HG03558 (cell line): ENCODE measurements around the gene TSPAN33.
"Not testable (repeated sequence)": the region's sequence is repeated elsewhere in the genome, so short reads cannot be mapped to it uniquely, and the experiment has no call there.

Source experiments
- ATAC-seq: cut with Tn5 transposase; IDR thresholded peaks from one replicate; pipeline ENCODE4 v1.9.1; 2021; ENCODE audit warnings: moderate number of reproducible peaks; ENCODE audit not compliant: unreplicated experiment; ENCODE audit errors: extremely low read depth

The TSPAN33 gene

DNA sequence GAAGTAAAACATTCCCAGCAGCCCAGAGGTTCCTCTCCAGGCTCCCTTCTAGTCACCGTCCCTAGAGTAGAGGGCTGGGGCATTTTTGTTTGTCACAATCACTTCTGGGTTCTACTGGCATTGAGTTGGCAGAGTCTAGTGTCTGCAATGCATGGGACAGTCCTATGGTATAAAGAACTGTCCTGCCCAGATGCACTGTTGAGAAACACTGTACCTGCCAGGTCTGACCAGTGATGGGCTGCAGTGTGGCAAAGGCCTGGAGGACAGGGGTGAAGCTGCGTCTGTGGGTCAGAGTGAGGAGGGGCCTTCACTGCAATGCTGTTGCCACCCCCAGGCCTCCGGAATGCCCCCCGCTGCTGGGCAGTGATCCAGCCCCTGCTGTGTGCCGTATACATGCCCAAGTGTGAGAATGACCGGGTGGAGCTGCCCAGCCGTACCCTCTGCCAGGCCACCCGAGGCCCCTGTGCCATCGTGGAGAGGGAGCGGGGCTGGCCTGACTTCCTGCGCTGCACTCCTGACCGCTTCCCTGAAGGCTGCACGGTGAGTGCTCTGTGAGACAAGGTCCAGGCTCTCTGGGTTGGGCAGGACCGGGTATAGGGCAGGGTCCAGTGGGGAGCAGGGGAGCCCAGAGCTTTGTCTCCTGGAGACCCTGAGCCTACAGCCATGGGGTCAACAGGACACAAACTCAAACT is 58.7 kb downstream of the TSPAN33 start:
- no peak for ATAC-seq

DNA sequence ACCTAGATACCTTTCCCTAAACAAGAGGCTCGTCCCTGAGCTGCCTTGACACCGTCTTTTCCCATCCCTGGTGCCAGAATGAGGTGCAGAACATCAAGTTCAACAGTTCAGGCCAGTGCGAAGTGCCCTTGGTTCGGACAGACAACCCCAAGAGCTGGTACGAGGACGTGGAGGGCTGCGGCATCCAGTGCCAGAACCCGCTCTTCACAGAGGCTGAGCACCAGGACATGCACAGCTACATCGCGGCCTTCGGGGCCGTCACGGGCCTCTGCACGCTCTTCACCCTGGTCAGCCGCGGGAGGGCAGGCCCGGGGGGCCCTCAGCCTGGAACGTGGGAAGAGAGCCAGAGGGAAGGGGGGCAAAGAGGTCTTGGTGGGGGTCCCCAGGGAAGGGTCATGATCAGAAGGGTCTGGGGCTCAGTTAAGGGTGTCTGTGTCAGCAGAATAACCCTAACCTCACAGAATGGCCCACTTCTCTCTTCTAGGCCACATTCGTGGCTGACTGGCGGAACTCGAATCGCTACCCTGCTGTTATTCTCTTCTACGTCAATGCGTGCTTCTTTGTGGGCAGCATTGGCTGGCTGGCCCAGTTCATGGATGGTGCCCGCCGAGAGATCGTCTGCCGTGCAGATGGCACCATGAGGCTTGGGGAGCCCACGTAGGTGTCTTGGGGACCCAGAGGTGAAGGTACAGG is 60.8 kb downstream of the TSPAN33 start:
- no peak for ATAC-seq

DNA sequence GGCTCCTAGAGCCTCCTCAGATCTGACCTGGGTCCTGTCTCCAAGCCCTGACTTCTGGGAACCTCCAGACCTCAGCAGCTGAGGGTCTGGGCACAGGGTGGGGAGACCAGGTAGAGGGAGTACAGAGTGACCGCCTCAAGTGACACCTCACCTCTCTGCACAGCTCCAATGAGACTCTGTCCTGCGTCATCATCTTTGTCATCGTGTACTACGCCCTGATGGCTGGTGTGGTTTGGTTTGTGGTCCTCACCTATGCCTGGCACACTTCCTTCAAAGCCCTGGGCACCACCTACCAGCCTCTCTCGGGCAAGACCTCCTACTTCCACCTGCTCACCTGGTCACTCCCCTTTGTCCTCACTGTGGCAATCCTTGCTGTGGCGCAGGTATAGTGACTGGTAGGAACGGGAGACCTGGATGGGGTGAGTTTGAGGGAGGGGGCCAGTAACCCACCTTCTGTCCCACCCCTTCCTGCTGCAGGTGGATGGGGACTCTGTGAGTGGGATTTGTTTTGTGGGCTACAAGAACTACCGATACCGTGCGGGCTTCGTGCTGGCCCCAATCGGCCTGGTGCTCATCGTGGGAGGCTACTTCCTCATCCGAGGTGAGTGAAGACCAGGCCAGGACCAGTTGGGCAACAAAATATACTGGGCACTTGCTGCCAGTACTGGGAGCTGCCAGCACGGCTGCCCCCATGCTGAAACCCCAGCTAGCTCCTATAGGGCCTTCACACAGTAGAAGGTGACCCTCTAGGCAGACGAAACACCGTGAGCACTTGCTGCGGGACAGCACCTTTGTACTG is 61.7 kb downstream of the TSPAN33 start:
- ATAC-seq = no peak

DNA sequence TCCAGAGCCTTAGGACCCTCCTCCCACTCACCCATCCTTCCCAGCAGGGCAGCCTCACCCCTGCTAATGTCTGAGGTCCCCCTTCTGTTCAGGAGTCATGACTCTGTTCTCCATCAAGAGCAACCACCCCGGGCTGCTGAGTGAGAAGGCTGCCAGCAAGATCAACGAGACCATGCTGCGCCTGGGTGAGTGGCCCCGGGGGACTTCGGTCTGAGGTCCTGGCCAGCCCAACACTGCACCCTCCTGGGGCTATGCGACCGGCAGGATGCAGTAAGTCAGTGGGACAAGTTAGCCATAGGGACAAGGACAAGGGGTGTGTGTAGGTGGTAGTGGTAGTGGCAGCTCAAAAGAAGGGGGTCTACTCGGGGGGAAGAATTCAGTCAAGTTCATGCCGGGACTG is 64.2 kb downstream of the TSPAN33 start:
- ATAC-seq = no peak

DNA sequence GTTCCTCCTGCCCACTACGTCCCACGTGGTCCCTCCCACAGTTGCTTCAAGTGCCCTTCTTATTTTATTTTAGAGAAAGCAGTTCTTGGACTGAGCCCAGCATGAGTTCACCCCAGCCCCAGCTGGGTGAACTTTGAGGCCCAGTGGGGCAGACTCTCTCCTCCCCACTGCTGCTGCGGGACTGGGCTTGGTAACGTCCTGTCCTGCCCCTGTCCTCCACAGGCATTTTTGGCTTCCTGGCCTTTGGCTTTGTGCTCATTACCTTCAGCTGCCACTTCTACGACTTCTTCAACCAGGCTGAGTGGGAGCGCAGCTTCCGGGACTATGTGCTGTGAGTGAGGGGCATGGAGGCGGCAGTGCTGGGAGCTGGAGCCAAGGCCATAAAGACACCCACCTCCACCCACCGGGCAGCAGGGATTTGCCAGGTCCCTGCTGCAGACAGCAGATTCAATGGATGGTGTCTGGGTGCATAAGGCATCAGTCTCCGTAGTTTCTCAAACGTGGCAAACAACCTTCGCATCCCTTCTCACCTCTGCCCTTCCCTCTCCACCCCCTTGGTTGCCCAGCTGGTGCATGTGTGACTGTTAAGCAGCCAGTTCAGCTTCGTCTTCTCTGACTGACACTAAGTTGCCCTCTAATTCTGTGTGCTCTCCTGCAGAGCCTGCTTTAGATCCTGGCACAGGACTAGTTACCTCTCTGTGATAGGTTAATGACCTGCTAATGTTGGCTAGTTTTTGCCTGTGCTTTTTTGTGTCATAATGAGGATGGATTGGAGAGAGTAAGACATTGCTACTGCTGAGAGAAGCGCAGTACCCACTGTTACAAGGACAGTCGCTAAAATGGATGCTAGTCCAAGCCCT is 64.8 kb downstream of the TSPAN33 start:
- ATAC-seq = no peak

DNA sequence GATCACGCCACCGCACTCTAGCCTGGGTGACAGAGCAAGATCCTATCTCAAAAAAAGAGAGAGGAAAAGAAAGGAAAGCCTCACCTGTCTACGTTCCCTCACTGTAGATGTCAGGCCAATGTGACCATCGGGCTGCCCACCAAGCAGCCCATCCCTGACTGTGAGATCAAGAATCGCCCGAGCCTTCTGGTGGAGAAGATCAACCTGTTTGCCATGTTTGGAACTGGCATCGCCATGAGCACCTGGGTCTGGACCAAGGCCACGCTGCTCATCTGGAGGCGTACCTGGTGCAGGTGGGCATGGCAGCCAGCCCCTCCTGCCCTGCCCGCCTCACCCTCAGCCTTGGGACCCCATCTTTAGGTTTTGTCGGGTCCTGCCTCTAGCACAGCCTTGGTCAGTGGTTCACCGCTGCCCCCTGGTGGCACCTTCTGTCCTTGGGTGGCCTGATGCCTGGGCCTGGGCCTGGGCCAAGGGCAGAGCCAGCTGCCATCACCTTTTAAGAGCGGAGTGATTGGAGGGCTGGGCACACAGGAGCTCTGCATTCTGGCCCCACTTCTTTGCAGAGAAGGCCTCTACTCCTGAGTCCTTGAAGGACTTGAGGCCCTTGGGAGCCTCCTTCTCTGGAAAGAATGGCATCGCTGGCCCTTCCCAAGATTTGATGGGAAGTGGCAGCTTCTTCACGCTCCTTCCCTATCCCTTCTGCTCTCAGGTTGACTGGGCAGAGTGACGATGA is 65.9 kb downstream of the TSPAN33 start:
- no peak for ATAC-seq

DNA sequence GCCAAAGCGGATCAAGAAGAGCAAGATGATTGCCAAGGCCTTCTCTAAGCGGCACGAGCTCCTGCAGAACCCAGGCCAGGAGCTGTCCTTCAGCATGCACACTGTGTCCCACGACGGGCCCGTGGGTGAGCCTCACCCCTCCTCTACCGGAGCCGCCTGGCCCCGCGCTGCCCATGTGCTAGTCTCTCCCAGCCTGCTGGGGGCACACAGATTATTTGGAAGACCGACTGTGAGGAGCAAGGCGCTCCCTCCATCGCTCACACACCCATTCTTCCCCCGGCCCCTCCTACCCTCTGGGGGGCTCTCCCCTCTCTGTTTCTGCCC is 66.4 kb downstream of the TSPAN33 start:
- no peak for ATAC-seq

DNA sequence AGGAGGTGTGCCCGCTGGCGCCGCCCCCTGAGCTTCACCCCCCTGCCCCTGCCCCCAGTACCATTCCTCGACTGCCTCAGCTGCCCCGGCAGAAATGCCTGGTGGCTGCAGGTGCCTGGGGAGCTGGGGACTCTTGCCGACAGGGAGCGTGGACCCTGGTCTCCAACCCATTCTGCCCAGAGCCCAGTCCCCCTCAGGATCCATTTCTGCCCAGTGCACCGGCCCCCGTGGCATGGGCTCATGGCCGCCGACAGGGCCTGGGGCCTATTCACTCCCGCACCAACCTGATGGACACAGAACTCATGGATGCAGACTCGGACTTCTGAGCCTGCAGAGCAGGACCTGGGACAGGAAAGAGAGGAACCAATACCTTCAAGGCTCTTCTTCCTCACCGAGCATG is 67.6 kb downstream of the TSPAN33 start:
- ATAC-seq = no peak

DNA sequence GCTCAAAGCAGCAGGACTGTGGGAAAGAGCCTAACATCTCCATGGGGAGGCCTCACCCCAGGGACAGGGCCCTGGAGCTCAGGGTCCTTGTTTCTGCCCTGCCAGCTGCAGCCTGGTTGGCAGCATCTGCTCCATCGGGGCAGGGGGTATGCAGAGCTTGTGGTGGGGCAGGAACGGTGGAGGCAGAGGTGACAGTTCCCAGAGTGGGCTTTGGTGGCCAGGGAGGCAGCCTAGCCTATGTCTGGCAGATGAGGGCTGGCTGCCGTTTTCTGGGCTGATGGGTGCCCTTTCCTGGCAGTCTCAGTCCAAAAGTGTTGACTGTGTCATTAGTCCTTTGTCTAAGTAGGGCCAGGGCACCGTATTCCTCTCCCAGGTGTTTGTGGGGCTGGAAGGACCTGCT is 68.1 kb downstream of the TSPAN33 start:
- no peak for ATAC-seq

DNA sequence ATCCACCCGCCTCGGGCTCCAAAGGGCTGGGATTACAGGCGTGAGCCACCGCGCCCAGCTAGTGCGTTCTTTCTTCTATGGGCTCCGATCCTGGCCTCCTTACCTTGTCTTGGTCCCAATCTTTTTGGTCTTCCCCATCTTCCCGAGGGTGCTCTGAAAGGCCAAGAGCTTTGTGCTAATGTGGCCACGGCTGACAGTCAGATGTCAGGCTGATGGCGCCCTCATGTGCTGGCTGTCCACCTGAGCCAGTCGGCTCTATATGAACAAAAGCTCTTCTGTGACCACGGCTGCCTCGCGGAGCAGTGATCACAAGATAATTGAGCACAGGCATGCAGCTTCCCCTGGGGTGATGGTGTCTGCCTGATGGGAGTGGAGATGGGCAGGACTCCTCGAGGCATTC is 69.3 kb downstream of the TSPAN33 start:
- no peak for ATAC-seq

DNA sequence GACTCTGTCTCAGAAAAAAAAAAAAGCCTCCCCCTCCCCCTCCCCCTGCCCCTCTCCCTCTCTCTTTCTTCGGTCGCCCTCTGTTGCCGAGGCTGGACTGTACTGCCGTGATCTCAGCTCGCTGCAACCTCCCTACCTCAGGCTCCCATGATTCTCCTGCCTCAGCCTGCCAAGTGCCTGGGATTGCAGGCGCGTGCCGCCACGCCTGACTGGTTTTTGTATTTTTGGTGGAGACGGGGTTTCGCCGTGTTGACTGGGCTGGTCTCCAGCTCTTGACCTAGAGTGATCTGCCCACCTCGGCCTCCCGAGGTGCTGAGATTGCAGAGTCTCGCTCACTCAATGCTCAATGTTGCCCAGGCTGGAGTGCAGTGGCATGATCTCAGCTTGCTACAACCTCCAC is 71.2 kb downstream of the TSPAN33 start:
- not testable (repeated sequence) for ATAC-seq

DNA sequence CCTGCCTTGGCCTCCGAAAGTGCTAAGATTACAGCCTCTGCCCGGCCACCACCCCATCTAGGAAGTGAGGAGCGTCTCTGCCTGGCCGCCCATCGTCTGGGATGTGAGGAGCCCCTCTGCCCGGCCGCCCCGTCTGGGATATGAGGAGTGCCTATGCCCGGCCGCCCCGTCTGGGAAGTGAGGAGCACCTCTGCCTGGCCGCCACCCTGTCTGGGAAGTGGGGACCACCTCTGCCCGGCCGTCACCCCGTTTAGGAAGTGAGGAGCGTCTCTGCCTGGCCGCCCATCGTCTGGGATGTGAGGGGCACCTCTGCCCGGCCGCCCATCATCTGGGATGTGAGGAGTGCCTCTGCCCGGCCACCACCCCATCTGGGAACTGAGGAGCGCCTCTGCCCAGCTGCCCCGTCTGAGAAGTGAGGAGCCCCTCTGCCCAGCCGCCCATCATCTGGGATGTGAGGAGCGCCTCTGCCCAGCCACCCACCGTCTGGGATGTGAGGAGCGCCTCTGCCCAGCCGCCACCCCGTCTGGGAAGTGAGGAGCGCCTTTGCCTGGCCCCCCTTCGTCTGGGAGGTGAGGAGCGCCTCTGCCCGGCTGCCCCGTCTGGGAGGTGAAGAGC is 71.7 kb downstream of the TSPAN33 start:
- ATAC-seq = not testable (repeated sequence)

DNA sequence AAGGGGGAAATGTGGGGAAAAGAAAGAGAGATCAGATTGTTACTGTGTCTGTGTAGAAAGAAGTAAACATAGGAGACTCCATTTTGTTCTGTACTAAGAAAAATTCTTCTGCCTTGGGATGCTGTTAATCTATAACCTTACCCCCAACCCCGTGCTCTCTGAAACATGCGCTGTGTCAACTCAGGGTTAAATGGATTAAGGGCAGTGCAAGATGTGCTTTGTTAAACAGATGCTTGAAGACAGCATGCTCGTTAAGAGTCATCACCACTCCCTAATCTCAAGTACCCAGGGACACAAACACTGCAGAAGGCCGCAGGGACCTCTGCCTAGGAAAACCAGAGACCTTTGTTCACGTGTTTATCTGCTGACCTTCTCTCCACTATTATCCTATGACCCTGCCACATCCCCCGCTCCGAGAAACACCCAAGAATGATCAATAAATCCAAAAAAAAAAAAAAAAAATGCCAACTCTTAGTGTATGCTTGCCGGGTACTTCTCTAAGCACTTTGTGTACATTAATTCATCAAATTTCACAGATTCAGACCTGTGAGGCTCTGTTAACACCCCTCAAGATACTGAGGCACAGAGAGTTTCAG is 72.4 kb downstream of the TSPAN33 start:
- not testable (repeated sequence) for ATAC-seq

DNA sequence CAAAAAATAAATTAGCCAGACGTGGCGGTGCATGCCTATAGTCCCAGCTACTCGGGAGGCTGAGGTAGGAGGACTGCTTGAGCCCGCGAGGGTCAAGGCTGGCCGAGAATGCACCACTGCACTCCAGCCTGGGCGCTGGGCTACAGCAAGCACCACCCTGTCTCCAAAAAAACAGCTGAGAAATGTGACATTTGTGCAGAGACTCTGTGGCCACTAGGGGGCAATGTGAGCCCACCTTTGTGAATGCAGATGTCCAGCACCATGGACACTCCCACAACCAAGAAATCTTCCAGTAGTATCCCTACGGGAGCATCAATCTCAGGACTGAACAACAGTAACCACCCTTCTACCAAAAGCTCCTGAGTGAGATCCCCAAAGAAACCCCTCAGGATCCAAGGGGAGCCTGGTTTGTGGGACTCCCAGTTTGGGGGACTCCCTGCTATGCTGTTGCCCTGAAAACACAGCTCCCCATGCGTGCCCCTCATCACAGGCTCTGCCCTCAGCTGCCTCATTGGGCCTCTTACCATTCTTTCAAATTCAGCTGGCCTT is 74.1 kb downstream of the TSPAN33 start:
- ATAC-seq = no peak

DNA sequence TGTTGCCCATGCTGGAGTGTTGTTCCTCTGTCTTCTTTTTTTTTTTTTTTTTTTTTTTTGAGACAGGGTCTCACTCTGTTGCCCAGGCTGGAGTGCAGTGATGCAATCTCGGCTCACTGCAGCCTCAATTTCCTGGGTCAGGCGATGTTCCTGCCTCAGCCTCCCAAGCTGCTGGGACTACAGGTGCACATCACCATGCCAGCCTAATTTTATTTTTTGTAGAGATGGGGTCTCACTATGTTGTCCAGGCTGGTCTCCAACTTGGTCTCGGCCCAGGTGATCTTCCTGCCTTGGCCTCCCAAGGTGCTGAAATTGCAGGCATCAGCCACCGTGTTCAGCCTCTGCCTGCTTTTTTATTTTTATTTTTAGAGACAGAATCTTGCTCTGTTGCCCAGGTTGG is 74.7 kb downstream of the TSPAN33 start:
- not testable (repeated sequence) for ATAC-seq
